Activated CD4-positive, CD25-positive, alpha-beta regulatory T cell treated with anti-CD3 and anti-CD28 coated beads, Interleukin-2, amount 50 U/mL, for 24 hours (primary cell): ENCODE measurements around the gene USP36.
A peak's percentile ranks its signal among the peaks of the same experiment; 100 is the strongest.
"Not testable (repeated sequence)": the region's sequence is repeated elsewhere in the genome, so short reads cannot be mapped to it uniquely, and the experiment has no call there.

Source experiments
- ATAC-seq, 2 donors: fragments of 150-1000 bp; cut with Tn5 transposase; one replicate each; pipeline ENCODE4 v1.10.0; 2021; ENCODE audit warnings: mild to moderate bottlenecking in 1 of 2, moderate library complexity in 1 of 2

Gene USP36

DNA sequence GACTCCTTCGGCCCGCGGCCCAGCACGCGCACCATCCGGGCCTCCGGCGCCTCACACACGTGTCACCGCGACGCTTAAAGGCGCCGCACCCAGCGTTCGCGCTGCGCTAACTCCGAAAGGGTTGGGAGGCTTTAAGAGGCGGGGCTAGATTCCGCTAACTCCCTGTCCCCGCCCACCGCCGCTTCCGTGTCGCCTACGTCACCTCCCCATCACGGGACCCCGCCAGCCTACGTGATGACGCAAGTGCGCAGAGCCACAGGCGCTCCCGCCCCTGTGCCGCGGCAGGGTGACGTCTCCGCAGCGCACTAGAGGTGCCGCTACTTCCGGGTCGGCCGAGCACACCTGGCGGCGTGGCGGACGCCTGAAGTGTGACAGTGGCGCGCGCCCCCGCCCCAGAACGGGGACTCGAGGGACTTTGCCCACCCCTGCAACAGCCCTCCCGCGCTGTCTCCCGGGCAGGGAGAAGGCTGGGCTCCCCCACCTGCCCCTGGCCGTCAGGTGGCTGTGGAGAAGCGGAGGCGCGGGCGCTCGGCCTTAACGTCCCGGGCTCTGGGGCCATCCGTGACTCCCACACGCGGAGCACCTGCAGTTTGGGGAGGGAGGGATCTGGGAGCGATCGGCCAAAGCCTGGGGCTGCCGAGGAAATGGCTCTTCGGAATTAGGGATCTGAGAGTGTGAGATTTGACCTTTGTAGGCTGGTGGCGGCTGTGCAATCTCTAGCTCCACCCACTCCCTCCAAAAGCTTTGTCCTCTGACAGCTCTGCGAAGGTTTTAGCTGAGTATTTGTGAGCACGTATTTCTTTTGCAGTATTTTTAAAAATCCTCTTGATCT is at the start of gene USP36:
TSS of gene USP36 (minus strand) at position 35 of the 832 bp plus-strand sequence. CDS start 4,451 bp downstream, outside the sequence.
- peak; percentile 90 to 91 for ATAC-seq

- not testable (repeated sequence) for ATAC-seq
Measured at GRCh38 chr17:78890096-78890495, 49.5 kb upstream of the USP36 start.

DNA sequence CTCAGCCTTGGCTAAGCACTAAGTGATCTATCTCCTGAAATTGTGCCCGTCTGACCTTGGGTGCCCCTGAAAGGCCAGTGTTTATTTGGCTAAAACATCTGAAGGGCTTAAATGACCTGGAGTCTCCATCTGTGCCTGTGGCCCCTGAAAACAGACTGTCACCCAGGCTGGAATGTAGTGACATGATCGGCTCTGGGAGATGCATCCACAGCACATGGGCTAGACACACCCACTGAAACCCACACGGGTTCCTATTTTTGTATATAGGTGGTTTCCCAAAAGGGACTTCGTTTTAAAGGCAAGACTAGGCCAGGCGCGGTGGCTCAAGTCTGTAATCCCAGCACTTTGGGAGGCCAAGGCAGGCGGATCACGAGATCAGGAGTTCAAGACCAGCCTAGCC is 48.9 kb upstream of the USP36 start:
- ATAC-seq, result peak; percentile 40 to 45

GRCh38 chr17:78888941-78889518 is 48.4 kb upstream of the USP36 start:
- ATAC-seq, result no peak

DNA sequence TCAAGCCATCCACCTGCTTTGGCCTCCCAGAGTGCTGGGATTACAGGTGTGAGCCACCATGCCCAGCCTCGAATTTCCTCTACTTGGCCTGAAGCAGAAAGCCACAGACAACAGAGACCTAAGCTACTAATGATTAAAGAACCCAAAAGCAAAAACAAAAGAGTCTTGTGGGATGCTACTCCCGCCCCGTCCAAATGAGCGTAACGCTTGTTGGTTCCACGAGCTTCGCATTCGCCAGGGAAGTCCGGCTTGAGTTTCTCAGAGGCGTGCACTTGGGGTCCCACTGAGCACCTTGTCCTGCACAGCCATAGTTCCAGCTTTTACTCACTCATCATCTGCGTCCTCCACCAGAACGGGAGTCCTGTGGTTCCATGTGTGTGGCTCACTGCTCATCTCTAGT is 46.3 kb upstream of the USP36 start:
- no peak for ATAC-seq

- ATAC-seq, result no peak
Measured at GRCh38 chr17:78885956-78886355, 45.3 kb upstream of the USP36 start.

DNA sequence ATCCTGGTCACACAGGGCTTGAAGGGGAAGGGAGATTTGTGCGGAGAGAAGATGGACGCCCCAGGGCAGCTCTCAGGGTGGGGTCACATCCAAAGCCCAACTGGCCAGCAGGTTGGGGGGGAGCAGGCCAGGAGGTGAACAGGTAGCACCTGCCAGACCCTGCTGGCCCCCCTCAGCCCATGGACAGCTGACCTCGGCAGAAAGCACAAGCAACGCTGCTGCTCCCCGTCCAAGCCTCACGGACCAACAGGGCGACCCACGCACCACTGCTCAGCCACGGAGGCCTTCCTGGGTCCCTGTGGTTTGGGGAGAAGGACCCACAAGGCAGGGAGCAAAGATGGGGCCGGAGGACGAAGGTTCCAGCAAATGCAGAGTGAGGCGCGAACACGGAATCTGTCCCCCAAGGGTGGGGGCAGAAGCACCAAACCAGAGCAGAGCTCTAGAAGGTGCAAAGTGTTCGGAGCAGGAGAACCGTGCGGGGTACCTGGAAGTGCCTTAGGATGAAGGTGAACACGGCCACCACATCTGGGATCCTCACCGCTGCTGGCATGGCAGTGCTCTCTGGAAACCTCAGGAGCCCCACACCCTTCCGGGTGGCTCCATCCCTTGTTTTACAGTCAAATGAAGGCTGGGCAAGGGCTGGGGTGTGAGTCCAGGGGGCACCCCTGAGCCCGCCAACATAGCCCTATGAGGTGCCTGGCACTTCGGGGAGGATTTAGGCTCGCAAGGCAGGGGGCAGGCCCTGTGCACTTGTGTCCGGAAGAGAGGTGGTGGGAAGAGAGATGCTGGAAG is 44.5 kb upstream of the USP36 start:
- ATAC-seq, result no peak

DNA sequence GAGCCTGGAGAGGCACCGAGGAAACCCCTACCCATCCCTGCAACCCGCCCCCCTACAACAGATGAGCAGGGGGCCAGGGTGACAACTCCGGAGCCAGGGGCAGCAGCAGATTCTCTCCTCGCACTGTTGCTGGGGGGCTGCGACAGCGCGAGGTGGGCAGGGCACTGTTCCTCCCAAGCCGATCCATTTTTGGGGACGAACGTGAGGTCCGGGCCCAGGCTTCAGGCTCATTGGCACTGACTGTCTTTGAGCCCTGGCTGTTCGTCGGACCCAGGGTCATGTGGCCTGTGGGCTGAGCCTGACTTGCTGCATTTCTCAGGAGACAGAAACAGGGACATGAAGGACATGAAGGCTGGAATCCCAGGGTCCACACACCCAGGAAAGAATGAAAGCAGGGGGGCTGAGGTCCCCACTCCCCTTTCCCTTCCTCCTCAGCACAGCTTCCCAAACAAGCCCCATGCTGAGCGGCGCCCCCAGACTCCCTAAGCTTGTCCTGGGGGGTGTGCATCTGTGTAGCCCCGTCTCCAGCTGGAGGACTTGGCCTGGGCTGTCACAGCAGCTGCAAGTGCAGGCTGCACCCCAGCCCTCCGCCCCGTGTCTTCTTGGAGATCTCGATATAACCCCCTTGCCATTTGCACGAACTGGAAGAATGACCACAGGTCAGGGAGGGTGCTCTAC is 43.7 kb upstream of the USP36 start:
- ATAC-seq, result no peak

DNA sequence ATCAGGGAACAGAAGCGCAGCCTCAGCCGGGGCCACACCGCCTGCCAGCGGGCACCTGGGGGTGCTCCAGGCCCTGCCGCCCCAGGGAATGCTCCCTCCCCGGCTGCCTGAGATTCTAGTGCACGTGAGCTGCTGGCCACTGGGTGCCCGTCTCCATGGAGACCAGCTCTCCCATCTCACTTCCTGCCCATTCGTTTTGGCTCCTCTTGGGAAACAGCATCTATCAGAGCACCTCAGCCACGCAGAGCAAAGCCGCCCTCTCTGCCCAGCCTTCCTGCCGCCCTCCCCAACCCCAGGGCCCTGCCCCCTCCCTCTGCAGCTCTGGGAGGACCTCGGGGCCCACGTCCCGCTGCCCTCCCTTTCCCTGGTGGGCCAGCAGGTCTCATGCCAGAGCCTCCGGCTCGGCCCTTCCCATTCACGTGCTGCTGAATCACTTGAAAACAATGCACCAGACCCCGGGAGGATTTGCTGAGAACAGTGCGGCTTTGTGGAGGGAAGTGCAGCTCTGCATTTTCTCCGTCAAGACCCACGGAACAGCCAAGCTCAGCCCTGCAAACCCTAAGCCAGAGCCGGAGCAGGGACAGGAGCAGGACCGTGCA is 43.0 kb upstream of the USP36 start:
- no peak for ATAC-seq

- ATAC-seq, result peak; percentile 21 to 36
Measured at GRCh38 chr17:78883089-78883532, 42.5 kb upstream of the USP36 start.

DNA sequence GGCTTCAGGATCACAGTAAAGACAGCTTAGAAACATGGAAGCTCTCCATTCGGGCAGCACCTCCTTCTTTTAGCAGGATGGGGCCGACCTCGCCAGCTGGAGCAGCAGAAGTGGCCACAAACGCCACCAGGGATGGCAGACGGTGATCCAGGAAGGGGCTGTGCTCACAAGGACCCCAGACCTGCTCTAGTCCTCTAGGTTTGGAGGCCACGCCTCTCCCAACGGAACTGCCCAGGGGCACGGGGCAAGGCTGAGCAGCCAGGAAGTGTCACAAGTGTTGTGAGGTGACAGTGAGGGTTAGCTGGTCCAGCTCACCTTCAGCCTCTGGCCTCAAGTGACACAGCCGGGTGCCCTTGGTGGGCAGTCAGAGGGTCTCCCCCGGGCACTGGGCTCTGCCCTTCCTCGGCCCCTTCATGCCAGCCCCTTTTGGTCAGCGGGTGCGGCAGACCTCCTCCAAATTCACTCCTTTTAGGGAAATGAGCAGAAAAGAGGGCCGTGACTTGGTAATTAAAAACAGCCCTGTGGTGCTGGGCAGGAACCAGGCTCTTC is 42.0 kb upstream of the USP36 start:
- no peak for ATAC-seq

DNA sequence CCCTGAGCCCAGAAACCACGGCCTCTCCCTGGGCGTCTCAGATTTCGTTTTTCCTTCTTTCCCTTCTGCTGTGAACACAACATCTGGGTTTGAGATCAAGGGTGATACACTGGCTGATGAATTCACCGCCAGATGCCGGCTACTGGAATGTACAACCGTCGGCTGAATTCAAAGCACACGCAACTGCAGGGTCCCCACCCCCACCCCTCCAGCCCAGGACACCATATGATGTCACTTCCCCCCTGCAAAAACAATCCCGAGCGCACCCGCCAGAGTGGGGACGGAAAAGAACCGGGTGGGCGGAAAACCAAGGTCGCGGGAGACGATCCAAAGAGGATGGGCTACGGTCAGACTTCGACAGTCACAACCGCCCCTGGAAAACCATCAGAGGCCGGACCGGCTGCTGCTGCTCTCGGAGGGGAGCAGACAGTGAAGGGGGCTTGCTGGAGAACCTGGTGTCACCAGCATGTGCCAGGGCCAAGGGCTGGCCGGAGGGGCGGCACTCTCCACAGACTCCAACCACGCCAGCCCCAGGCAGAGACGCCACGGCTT is 39.1 kb upstream of the USP36 start:
- ATAC-seq, result peak; percentile 56 to 58

GRCh38 chr17:78878871-78879527 is 38.4 kb upstream of the USP36 start:
- no peak for ATAC-seq

DNA sequence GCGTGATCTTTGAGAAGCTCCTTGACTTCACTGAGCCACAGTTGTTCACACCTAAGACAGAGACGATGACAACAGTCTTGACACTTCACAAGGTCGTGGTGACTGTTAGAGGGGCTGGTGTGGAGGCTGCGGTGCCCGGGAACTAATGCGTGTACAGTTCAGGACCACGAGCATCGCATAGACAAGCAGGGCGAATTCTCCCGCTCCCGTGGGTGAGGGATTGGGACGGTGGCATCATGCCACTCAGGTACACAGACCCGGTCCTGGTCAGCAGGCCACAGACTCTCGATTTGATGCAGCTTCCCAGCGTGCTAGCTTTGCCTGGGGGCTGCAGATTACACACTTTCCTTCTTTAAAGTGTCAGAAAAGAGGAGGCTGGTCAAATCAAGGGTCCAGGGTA is 37.6 kb upstream of the USP36 start:
- no peak for ATAC-seq

DNA sequence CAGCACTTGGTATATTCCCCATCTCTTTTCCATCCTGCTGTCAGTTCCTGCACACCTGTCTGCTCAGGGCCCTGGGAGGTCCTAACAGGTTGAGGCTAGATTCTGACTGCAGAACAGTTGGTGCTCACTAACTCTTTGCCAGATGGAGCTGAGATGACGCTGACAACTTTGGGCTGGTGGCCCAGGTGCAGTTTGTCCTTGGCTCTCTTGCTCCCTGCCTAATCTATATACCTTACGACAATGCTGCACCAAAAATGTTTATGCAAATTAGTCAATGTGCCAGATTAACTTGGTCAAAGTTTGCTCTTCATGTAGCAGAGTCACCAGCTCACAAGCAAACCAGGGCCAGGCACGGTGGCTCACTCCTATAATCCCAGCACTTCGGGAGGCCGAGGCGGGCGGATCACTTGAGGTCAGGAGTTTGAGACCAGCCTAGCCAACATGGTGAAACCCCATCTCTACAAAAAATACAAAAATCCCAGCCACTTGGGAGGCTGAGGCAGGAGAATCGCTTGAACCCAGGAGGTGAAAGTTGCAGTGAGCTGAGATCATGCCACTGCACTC is 36.4 kb upstream of the USP36 start:
- ATAC-seq, result not testable (repeated sequence)

DNA sequence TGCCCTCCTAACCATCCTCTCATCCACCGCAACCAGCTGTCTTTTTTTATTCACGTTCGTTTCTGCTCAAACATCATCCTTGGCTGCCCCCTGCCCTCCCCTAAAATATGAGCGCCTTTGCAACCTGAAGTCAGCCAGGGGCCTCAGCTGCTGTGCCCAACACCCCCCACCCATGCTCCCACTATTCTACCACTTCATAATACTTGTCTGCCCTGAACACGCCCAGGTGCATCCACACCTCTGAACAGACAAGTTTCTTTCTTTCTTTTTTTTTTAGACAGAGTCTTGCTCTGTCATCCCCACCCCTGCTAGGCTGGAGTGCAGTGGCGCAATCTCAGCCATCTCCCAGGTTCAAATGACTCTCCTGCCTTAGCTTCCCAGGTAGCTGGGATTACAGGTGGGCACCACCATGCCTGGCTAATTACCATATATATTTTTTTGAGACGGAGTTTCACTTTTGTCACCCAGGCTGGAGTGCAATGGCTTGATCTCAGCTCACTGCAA is 35.5 kb upstream of the USP36 start:
- no peak for ATAC-seq

GRCh38 chr17:78875363-78876093 is 34.9 kb upstream of the USP36 start:
- no peak for ATAC-seq

DNA sequence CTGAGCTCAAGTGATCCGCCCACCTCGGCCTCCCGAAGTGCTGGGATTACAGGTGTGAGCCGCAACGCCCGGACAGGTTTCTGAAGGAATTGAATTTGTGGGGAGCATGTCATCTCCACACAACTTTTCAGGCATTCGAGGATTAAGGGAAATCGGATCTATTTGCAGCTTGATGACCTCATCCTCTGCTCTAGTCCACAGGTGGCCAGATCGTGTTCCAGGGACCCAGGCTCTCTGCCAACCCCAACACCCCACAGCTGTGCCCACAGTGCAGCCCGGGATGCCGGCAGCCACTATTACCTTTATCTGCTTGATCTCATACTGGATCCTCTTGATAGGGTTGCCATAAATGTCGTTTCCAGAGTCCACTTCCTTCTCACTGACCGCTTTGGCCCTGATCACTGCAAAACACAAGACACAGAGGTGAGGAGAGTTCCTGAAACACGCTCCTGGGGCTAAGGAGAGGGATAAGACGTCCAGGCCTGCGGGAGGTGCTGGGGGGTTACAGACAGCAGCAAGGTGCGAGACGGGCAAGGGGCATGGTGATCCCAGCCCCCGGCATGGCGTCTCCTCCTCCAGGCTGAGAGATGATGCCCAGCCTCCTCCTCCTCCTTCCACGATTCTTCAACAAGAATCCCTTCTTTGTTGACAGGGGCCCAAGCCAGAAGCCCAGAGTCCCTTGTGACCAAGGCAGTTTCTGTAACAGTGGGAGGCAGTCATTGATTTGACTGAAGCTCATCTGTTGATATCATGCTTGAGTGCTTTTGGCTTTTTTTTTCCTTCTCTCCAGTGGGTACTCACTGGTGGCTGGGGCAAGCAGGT is 33.1 kb upstream of the USP36 start:
- ATAC-seq, result no peak

GRCh38 chr17:78872486-78872885 is 31.9 kb upstream of the USP36 start:
- no peak for ATAC-seq
